ENCODE results near the gene C3orf33. TPM values are rescaled to one million over a fixed set of nuclear protein-coding genes. Genes with fewer than 3 reads are reported as not detected.
A peak's percentile ranks its signal among the peaks of the same experiment; 100 is the strongest.

Gene C3orf33
- total and polyA plus RNA-seq, 2 of the 13 experiments (the other 11 are each of a cell fraction or from before 2014, with no cell fraction given), result 9.2 to 12.6 TPM

DNA sequence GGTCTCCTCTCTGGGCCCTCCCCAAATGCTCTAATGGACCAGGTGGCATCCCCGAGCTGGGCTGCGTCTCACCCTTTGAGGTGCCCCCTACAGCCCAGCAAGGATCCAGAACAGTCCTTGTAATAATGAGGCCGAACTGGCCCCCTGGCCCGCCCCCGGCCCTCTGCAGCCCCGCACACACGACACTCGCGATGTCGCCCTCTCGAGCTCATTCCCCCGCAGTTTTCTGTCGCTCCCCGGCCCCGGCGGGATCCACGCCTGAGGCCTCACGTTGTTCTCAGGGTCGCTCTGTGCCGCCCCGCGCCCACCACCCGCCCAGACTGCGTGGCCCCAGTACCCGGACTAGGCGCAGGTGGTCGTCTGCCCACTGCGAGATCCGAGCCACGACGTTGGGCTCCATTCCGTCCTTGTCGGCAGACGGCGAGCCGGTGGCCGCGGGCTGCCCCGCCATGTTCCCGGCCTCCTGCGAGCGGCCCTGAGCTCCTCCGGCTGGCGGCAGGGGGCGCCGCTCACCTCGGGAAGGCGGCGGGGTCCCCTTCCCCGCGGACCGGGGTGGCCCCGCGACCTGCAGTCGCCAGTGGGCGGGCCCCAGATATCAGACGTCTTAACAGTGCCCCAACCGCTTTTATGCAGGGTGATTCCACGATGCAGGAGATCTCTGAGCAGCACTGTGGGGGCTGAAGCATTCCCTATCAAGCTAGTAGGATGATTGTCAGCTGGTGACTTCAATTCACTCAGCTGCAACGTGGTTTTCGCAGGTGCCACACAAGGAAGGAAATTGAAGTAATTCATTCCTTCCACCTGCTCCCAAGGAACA, at the start of gene C3orf33 (continued):
- TF ChIP-seq, protein P1, sequence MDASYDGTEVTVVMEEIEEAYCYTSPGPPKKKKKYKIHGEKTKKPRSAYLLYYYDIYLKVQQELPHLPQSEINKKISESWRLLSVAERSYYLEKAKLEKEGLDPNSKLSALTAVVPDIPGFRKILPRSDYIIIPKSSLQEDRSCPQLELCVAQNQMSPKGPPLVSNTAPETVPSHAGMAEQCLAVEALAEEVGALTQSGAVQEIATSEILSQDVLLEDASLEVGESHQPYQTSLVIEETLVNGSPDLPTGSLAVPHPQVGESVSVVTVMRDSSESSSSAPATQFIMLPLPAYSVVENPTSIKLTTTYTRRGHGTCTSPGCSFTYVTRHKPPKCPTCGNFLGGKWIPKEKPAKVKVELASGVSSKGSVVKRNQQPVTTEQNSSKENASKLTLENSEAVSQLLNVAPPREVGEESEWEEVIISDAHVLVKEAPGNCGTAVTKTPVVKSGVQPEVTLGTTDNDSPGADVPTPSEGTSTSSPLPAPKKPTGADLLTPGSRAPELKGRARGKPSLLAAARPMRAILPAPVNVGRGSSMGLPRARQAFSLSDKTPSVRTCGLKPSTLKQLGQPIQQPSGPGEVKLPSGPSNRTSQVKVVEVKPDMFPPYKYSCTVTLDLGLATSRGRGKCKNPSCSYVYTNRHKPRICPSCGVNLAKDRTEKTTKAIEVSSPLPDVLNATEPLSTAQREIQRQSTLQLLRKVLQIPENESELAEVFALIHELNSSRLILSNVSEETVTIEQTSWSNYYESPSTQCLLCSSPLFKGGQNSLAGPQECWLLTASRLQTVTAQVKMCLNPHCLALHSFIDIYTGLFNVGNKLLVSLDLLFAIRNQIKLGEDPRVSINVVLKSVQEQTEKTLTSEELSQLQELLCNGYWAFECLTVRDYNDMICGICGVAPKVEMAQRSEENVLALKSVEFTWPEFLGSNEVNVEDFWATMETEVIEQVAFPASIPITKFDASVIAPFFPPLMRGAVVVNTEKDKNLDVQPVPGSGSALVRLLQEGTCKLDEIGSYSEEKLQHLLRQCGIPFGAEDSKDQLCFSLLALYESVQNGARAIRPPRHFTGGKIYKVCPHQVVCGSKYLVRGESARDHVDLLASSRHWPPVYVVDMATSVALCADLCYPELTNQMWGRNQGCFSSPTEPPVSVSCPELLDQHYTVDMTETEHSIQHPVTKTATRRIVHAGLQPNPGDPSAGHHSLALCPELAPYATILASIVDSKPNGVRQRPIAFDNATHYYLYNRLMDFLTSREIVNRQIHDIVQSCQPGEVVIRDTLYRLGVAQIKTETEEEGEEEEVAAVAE (CRISPR knock-in tag; IDR thresholded peaks at IDR 0.05; ENCODE audit: borderline replicate concordance), result no peak
- TF ChIP-seq, protein P2, sequence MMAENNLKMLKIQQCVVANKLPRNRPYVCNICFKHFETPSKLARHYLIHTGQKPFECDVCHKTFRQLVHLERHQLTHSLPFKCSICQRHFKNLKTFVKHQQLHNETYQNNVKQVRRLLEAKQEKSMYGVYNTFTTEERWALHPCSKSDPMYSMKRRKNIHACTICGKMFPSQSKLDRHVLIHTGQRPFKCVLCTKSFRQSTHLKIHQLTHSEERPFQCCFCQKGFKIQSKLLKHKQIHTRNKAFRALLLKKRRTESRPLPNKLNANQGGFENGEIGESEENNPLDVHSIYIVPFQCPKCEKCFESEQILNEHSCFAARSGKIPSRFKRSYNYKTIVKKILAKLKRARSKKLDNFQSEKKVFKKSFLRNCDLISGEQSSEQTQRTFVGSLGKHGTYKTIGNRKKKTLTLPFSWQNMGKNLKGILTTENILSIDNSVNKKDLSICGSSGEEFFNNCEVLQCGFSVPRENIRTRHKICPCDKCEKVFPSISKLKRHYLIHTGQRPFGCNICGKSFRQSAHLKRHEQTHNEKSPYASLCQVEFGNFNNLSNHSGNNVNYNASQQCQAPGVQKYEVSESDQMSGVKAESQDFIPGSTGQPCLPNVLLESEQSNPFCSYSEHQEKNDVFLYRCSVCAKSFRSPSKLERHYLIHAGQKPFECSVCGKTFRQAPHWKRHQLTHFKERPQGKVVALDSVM (CRISPR knock-in tag; IDR thresholded peaks at IDR 0.05), result no peak; the same call in 1 of the 2 replicates
- TF ChIP-seq MTF1 (CRISPR knock-in tag; IDR thresholded peaks at IDR 0.05) (no peak), ZZZ3 (CRISPR knock-in tag; IDR thresholded peaks at IDR 0.05; ENCODE audit: borderline replicate concordance) (0 out of 2 replicates have a peak, but pooled peaks have one; percentile 3), POLR2AphosphoS5 (IDR thresholded peaks at IDR 0.05; ENCODE audit: low read depth, low read length) (no peak), PITX1 (CRISPR knock-in tag; IDR thresholded peaks at IDR 0.05) (peak; percentile 76), REL (CRISPR knock-in tag; conservative IDR thresholded peaks at IDR 0.05) (peak; percentile 39; the same call in 1 of the 2 replicates), ZC3H4 (CRISPR knock-in tag; IDR thresholded peaks at IDR 0.05; ENCODE audit: borderline replicate concordance) (no peak), ZNF24 (IDR thresholded peaks at IDR 0.05) (peak; percentile 60; the same call in 1 of the 2 replicates)
- TF ChIP-seq, protein P3, sequence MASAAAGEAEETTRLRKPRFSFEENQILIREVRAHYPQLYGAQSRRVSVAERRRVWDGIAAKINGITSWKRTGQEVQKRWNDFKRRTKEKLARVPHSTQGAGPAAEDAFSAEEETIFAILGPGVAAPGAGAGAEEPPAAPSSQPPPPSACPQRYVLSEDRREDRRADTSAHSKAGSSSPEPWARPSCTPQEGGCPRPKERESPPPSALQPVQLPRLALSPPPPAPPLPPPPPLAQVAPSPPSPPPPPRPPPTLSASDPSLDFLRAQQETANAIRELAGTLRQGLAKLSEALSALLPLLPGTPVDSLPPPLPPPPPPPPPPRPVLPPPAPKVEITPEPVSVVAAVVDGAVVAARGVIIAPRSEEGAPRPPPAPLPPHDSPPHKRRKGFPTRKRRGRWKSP (CRISPR knock-in tag; IDR thresholded peaks at IDR 0.05), result no peak
- TF ChIP-seq, protein P4, sequence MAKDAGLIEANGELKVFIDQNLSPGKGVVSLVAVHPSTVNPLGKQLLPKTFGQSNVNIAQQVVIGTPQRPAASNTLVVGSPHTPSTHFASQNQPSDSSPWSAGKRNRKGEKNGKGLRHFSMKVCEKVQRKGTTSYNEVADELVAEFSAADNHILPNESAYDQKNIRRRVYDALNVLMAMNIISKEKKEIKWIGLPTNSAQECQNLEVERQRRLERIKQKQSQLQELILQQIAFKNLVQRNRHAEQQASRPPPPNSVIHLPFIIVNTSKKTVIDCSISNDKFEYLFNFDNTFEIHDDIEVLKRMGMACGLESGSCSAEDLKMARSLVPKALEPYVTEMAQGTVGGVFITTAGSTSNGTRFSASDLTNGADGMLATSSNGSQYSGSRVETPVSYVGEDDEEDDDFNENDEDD (CRISPR knock-in tag; IDR thresholded peaks at IDR 0.05; ENCODE audit: borderline replicate concordance), result no peak
- TF ChIP-seq, protein P5, sequence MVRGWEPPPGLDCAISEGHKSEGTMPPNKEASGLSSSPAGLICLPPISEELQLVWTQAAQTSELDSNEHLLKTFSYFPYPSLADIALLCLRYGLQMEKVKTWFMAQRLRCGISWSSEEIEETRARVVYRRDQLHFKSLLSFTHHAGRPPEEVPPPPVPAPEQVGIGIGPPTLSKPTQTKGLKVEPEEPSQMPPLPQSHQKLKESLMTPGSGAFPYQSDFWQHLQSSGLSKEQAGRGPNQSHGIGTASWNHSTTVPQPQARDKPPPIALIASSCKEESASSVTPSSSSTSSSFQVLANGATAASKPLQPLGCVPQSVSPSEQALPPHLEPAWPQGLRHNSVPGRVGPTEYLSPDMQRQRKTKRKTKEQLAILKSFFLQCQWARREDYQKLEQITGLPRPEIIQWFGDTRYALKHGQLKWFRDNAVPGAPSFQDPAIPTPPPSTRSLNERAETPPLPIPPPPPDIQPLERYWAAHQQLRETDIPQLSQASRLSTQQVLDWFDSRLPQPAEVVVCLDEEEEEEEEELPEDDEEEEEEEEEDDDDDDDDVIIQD (CRISPR knock-in tag; IDR thresholded peaks at IDR 0.05; ENCODE audit: low read depth), result peak; percentile 31; the same call in 1 of the 2 replicates
- TF ChIP-seq, protein P6, sequence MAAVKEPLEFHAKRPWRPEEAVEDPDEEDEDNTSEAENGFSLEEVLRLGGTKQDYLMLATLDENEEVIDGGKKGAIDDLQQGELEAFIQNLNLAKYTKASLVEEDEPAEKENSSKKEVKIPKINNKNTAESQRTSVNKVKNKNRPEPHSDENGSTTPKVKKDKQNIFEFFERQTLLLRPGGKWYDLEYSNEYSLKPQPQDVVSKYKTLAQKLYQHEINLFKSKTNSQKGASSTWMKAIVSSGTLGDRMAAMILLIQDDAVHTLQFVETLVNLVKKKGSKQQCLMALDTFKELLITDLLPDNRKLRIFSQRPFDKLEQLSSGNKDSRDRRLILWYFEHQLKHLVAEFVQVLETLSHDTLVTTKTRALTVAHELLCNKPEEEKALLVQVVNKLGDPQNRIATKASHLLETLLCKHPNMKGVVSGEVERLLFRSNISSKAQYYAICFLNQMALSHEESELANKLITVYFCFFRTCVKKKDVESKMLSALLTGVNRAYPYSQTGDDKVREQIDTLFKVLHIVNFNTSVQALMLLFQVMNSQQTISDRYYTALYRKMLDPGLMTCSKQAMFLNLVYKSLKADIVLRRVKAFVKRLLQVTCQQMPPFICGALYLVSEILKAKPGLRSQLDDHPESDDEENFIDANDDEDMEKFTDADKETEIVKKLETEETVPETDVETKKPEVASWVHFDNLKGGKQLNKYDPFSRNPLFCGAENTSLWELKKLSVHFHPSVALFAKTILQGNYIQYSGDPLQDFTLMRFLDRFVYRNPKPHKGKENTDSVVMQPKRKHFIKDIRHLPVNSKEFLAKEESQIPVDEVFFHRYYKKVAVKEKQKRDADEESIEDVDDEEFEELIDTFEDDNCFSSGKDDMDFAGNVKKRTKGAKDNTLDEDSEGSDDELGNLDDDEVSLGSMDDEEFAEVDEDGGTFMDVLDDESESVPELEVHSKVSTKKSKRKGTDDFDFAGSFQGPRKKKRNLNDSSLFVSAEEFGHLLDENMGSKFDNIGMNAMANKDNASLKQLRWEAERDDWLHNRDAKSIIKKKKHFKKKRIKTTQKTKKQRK (IDR thresholded peaks at IDR 0.05; ENCODE audit: low read length), result no peak

All from HepG2 (cell line).